Activated B cell treated with CpG ODN at 0.5 μM for 24 hours (primary cell): ENCODE results near the gene BTBD9. TPM values are rescaled to one million over a fixed set of nuclear protein-coding genes. Genes with fewer than 3 reads are reported as not detected.

Experiments
- ATAC-seq: fragments of 200-7000 bp; cut with Tn5 transposase; one replicate; pipeline ENCODE4 v1.10.0; 2021; ENCODE audit warnings: low read depth, mild to moderate bottlenecking, moderate library complexity
- CTCF ChIA-PET: fragments of 350-600 bp; sonication (Branson Sonifier 250); formaldehyde crosslinking; loops from one replicate; lab custom pipeline; 2021; ENCODE audit warnings: antibody characterized with exemption; lab: Charles Lee
- POLR2A ChIA-PET: fragments of 350-600 bp; sonication (Branson Sonifier 250); formaldehyde crosslinking; loops from one replicate; lab custom pipeline; 2021; ENCODE audit warnings: antibody characterized with exemption; lab: Charles Lee
- DNase-seq: peaks from one replicate; pipeline ENCODE4 v3.0.0; 2022
- H3K27ac Mint-ChIP-seq: one replicate; pipeline ENCODE4 v1.8.0; 2020; ENCODE audit warnings: mixed read lengths
- H3K27me3 Mint-ChIP-seq: one replicate; pipeline ENCODE4 v1.8.0; 2021; ENCODE audit warnings: mixed read lengths
- H3K36me3 Mint-ChIP-seq: one replicate; pipeline ENCODE4 v1.8.0; 2021; ENCODE audit warnings: low read depth, mixed read lengths
- H3K4me1 Mint-ChIP-seq: one replicate; pipeline ENCODE4 v1.8.0; 2021; ENCODE audit warnings: mixed read lengths
- H3K4me3 Mint-ChIP-seq: one replicate; pipeline ENCODE4 v1.8.0; 2020; ENCODE audit warnings: mild to moderate bottlenecking, mixed read lengths
- H3K9me3 Mint-ChIP-seq: one replicate; pipeline ENCODE4 v1.8.0; 2020; ENCODE audit warnings: mixed read lengths
- CTCF ChIP-seq: fragments of 200-600 bp; IDR thresholded peaks from one replicate; pipeline ENCODE4 v1.8.0; 2022; ENCODE audit warnings: antibody characterized with exemption, mild to moderate bottlenecking
- intact Hi-C: fragments of 100-400 bp; cut with micrococcal nuclease; formaldehyde crosslinking; loops from one replicate; pipeline ENCODE4 v1.15.1; 2024
- total RNA-seq: library from RNA; stranded (reverse); gene quantifications from 2 replicates; pipeline ENCODE4 v1.2.3, GENCODE V29; 2022

BTBD9 gene
- total RNA-seq, 1 donor from 2014 or later = 25.7 TPM

GRCh38 chr6:38650207-38650752 is 10.6 kb upstream of the BTBD9 start:
- CTCF ChIA-PET = no interaction called here
- DNase-seq (no peak), ATAC-seq (no peak)
- no peaks in the 10 kb centered on the region for H3K27me3 Mint-ChIP-seq
- H3K4me3 Mint-ChIP-seq = no peak overlapping the region
- POLR2A ChIA-PET = interaction anchor here (0.6 kb wide), 1 partner anchor 559 kb away, joined by 3 read pairs; no protein-coding TSS in a partner anchor
- intact Hi-C loops = no loop called here
- H3K27ac Mint-ChIP-seq = no peak overlapping the region
- peaks cover 5% of the 10 kb centered on the region for H3K9me3 Mint-ChIP-seq
- H3K36me3 Mint-ChIP-seq = peaks cover 12% of the 10 kb centered on the region
- no peak for TF ChIP-seq CTCF
- no peaks in the 10 kb centered on the region for H3K4me1 Mint-ChIP-seq

DNA sequence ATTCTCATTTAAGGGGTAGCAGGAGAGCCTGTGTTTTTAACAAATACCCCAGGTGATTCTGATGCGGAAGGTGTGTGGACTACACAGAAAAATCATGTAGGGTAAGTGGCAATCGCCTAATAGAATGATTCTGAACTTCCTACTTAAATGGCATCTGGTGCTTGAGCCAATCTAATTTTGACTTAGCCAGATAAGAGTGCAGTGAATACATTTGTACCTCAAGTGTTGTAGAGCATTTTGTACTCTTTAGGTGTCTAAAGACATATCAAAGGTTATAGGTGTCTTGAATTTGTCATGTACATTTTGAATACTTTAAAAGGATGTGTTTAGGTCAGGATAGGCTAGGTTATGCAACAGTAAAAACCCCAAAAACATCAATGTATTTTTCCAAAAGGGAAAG is 10.0 kb upstream of the BTBD9 start:
- DNase-seq (no peak), ATAC-seq (no peak)
- CTCF ChIA-PET = no interaction called here
- POLR2A ChIA-PET = no interaction called here
- Mint-ChIP-seq H3K4me3 (no peak overlapping the region), H3K27ac (no peak overlapping the region), H3K27me3 (no peaks in the 10 kb centered on the region), H3K36me3 (peaks cover 12% of the 10 kb centered on the region), H3K9me3 (peaks cover 5% of the 10 kb centered on the region), H3K4me1 (no peaks in the 10 kb centered on the region)
- intact Hi-C loops = no loop called here
- no peak for TF ChIP-seq CTCF

DNA sequence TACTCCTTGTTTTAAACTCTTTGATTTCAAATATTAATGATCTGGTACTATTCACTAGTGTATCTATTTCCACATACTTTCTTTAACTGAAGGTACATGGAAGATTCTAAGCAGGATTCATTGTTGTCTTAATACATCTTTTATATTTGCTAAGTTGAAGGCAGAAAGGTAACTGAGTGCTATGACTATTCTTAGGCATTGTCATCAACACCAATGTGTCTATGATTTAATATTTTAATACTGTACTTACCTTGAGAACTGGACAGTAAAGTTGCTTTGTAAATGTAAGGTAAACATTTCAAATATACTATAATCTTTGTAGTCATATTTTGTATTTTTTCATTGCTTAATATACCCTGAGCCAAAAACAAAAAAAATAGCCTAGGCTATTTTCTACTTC is 8.9 kb upstream of the BTBD9 start:
- ATAC-seq (no peak), DNase-seq (no peak)
- no peaks in the 10 kb centered on the region for H3K4me1 Mint-ChIP-seq
- H3K9me3 Mint-ChIP-seq = peaks cover 5% of the 10 kb centered on the region
- CTCF ChIA-PET = no interaction called here
- no peak for TF ChIP-seq CTCF
- peaks cover 10% of the 10 kb centered on the region for H3K36me3 Mint-ChIP-seq
- no peak overlapping the region for H3K4me3 Mint-ChIP-seq
- POLR2A ChIA-PET = no interaction called here
- intact Hi-C loops = no loop called here
- no peaks in the 10 kb centered on the region for H3K27me3 Mint-ChIP-seq
- H3K27ac Mint-ChIP-seq = no peak overlapping the region

- ATAC-seq (no peak), DNase-seq (no peak)
- Mint-ChIP-seq H3K36me3 (peaks cover 8% of the 10 kb centered on the region), H3K4me3 (no peak overlapping the region), H3K27me3 (no peaks in the 10 kb centered on the region), H3K27ac (no peak overlapping the region), H3K9me3 (peaks cover 3% of the 10 kb centered on the region), H3K4me1 (peaks cover under 1% of the 10 kb centered on the region)
- intact Hi-C loops = no loop called here
- POLR2A ChIA-PET = no interaction called here
- CTCF ChIA-PET = no interaction called here
- no peak for TF ChIP-seq CTCF
Observed at GRCh38 chr6:38646166-38646878, 6.6 kb upstream of the BTBD9 start.

DNA sequence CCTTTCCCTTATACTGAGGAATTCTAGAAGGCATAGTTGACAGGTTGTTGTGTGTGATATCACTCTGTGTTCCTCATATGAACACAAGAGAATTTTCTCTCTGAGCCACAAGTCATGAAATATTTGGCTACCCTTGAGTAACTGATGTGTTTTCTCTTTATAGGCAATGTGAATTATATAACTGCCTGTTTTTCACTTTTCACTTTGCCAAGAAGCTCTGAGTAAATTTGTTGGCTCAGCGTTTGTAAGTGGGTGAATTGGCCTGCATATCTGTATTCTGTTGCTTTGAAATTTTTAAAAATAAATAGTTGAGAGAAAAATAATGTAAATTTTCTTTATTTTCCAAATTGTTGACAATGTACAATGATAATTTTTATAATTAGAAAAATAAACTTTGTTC is 5.2 kb upstream of the BTBD9 start:
- intact Hi-C loops = no loop called here
- H3K27me3 Mint-ChIP-seq = no peaks in the 10 kb centered on the region
- H3K36me3 Mint-ChIP-seq = peaks cover 2% of the 10 kb centered on the region
- CTCF ChIA-PET = interaction anchor here (0.6 kb wide), 1 partner anchor 954 kb away, joined by 4 read pairs; no protein-coding TSS in a partner anchor
- H3K4me3 Mint-ChIP-seq = no peak overlapping the region
- ATAC-seq (no peak), DNase-seq (no peak)
- no peak for TF ChIP-seq CTCF
- no peaks in the 10 kb centered on the region for H3K9me3 Mint-ChIP-seq
- POLR2A ChIA-PET = no interaction called here
- H3K27ac Mint-ChIP-seq = no peak overlapping the region
- H3K4me1 Mint-ChIP-seq = peaks cover 10% of the 10 kb centered on the region
